Measurements from ENCODE around the gene LIN37. TPM values are rescaled to one million over a fixed set of nuclear protein-coding genes. Genes with fewer than 3 reads are reported as not detected.
A peak's percentile ranks its signal among the peaks of the same experiment; 100 is the strongest.

The LIN37 gene
- total and polyA plus RNA-seq, 2 of the 13 experiments (the other 11 are each of a cell fraction or from before 2014, with no cell fraction given): 6.3 to 8.7 TPM

DNA sequence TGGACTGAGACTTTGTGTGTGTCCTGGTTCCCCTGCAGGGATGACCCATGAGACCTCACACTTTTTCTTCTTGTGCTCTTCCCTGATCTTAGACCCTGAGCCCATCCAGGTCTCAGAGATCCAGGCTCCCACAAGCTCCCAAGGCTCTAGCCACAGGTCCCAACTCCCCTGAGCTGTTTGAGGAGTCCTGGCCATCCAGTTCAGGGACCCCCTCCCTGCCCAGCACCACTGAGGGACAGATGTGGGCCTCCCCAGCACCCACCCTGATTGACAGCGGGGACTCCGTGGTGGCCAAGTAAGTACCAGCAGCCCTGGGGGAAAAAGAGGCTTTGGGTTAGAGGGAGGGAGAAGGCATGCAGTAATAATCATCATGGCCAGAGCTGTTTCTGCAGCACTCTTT, 11.3 kb downstream of the LIN37 start:
- intact Hi-C loops (cut with micrococcal nuclease; ENCODE audit: unreplicated experiment) (no loop called here), in situ Hi-C loops (cut with HindIII; ENCODE audit: extremely low pct_ligation_motif_present, low pct_unique_long_range_greater_than_20kb) (no loop called here)
- H3K9me3 ChIP-seq (ENCODE audit: low read length): no peaks in the 10 kb centered on the region
- H4K20me1 ChIP-seq (ENCODE audit: insufficient read depth, low read length): no peaks in the 10 kb centered on the region
- POLR2A ChIA-PET: no interaction called here
- BruUV-seq (replicated peaks): no TSS peak
- peaks cover 20% of the 10 kb centered on the region for H3K4me1 ChIP-seq (ENCODE audit: insufficient read depth, low read length)
- H3K4me3 ChIP-seq (replicated peaks in 1 of 3; ENCODE audit: insufficient read depth in 1 of 3, low read depth in 2 of 3, low read length in 3 of 3): no peak overlapping the region
- DNase-seq (ENCODE audit: low spot score) (no peak), ATAC-seq (no peak), FAIRE-seq (no peak)
- no peak overlapping the region for H3K27ac ChIP-seq (ENCODE audit: extremely low read length, insufficient read depth, low read length)
- no peak overlapping the region for H2AFZ ChIP-seq (ENCODE audit: low read length)
- H3K4me2 ChIP-seq (ENCODE audit: low read depth, low read length): peak overlapping the region; percentile 69; the same call in 1 of the 2 replicates
- no peaks in the 10 kb centered on the region for H3K27me3 ChIP-seq (ENCODE audit: control insufficient read depth in 1 of 2, insufficient read depth in 2 of 2, low read length in 2 of 2)
- 100% methylated on average over 2 of the region's 2 CpGs for WGBS (ENCODE audit: low lambda C conversion rate)
- H3K79me2 ChIP-seq (ENCODE audit: insufficient read depth, low read length): peaks cover 6% of the 10 kb centered on the region
- peak overlapping the region; percentile 34; the same call in 1 of the 2 replicates for H3K9ac ChIP-seq (ENCODE audit: insufficient read depth, low read depth, low read length)
- CTCF ChIA-PET (ENCODE audit: low intra/inter-chr PET ratio, low total read pairs): no interaction called here
- no peak for TF ChIP-seq POLR2AphosphoS2 (IDR thresholded peaks at IDR 0.05; ENCODE audit: low read depth, low read length)
- no peak for TF ChIP-seq REST (IDR thresholded peaks at IDR 0.05; ENCODE audit: borderline replicate concordance in 1 of 2, low read depth in 1 of 2, low read length in 2 of 2)
- TF ChIP-seq NFYB (CRISPR knock-in tag; IDR thresholded peaks at IDR 0.05): no peak
- peaks cover 2 to 20% of the 10 kb centered on the region in 2 experiments; a peak in 4 of 5 replicates for H3K36me3 ChIP-seq (replicated peaks in 1 of 2; ENCODE audit: control insufficient read depth in 1 of 2, insufficient read depth in 2 of 2, low read length in 2 of 2)

DNA sequence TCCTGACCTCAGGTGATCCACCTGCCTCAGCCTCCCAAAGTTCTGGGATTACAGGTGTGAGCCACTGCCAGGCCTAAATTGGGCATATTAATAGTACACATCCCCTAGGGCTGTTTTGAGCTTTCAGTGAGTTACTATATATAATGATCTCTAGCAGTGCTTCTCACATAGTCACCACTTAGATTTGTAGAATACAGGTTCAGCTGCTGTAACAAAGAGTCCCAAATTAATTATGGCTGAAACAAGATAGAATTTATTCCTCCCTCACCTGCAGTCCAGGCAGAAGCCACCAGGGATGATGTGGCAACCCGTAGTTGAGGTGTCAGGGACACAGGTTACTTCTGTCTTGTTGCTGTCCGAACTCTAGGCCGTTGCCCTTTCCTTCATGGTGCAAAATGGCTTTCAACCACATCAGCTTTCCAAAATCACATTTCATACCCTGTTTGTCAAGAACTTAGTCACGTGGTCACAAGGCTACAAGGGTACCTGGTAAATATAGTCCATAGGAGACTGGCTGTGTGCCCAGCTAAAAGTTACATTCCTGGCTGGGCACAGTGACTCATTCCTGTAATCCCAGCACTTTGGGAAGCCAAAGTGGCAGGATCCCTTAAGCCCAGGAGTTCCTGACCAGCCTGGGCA, 12.5 kb downstream of the LIN37 start:
- Histone ChIP-seq H3K4me2 (ENCODE audit: low read depth, low read length) (no peak overlapping the region), H3K79me2 (ENCODE audit: insufficient read depth, low read length) (peaks cover 6% of the 10 kb centered on the region), H3K27ac (ENCODE audit: extremely low read length, insufficient read depth, low read length) (no peak overlapping the region), H3K4me1 (ENCODE audit: insufficient read depth, low read length) (peaks cover 20% of the 10 kb centered on the region), H3K9ac (ENCODE audit: insufficient read depth, low read depth, low read length) (no peak overlapping the region), H3K27me3 (ENCODE audit: control insufficient read depth in 1 of 2, insufficient read depth in 2 of 2, low read length in 2 of 2) (no peaks in the 10 kb centered on the region), H3K4me3 (replicated peaks in 1 of 3; ENCODE audit: insufficient read depth in 1 of 3, low read depth in 2 of 3, low read length in 3 of 3) (no peak overlapping the region), H4K20me1 (ENCODE audit: insufficient read depth, low read length) (no peaks in the 10 kb centered on the region), H3K36me3 (replicated peaks in 1 of 2; ENCODE audit: control insufficient read depth in 1 of 2, insufficient read depth in 2 of 2, low read length in 2 of 2) (peaks cover 4 to 24% of the 10 kb centered on the region in 2 experiments; a peak in 4 of 5 replicates), H3K9me3 (ENCODE audit: low read length) (no peaks in the 10 kb centered on the region), H2AFZ (ENCODE audit: low read length) (no peak overlapping the region)
- ATAC-seq (no peak), DNase-seq (ENCODE audit: low spot score) (no peak), FAIRE-seq (no peak)
- BruUV-seq (replicated peaks): no TSS peak
- intact Hi-C loops (cut with micrococcal nuclease; ENCODE audit: unreplicated experiment) (no loop called here), in situ Hi-C loops (cut with HindIII; ENCODE audit: extremely low pct_ligation_motif_present, low pct_unique_long_range_greater_than_20kb) (no loop called here)
- ChIA-PET POLR2A (interaction anchor here (1.0 kb wide), 1 partner anchor 13 kb away, joined by 3 read pairs; the partner anchor contains the start of gene LIN37), CTCF (ENCODE audit: low intra/inter-chr PET ratio, low total read pairs) (no interaction called here)
- 100% methylated on average over 4 of the region's 4 CpGs for WGBS (ENCODE audit: low lambda C conversion rate)
- TF ChIP-seq NR2F6 (IDR thresholded peaks at IDR 0.05) (no peak), NR2F6 (CRISPR knock-in tag; IDR thresholded peaks at IDR 0.05) (no peak), ZNF12 (CRISPR knock-in tag; IDR thresholded peaks at IDR 0.05) (peak; percentile 97)
